SHP77 (cell line): ENCODE data around the gene TBX3.

Experiments used
- DNase-seq, 2 experiments: peaks; one replicate each; lab custom pipeline; 2025; lab: John Stamatoyannopoulos, UW

TBX3 gene

GRCh38 chr12:114682785-114683708 lies 928 bp downstream of the TBX3 start:
- peak in 1 of 2 experiments; percentile 48 for DNase-seq

- DNase-seq: peak in 1 of 2 experiments; percentile 12
Measured at GRCh38 chr12:114682106-114682784, 1.7 kb downstream of the TBX3 start.

- DNase-seq: no peak
Measured at GRCh38 chr12:114681116-114681871, 2.7 kb downstream of the TBX3 start.

GRCh38 chr12:114680604-114681069 lies 3.3 kb downstream of the TBX3 start:
- DNase-seq: no peak

- no peak for DNase-seq
Measured at GRCh38 chr12:114679942-114680341, 4.0 kb downstream of the TBX3 start.

GRCh38 chr12:114679452-114679875 lies 4.5 kb downstream of the TBX3 start:
- DNase-seq: no peak

GRCh38 chr12:114678718-114679117 lies 5.3 kb downstream of the TBX3 start:
- no peak for DNase-seq

GRCh38 chr12:114678028-114678427 lies 5.9 kb downstream of the TBX3 start:
- DNase-seq: no peak

- no peak for DNase-seq
Measured at GRCh38 chr12:114676142-114676741, 7.7 kb downstream of the TBX3 start.

- no peak for DNase-seq
Measured at GRCh38 chr12:114674251-114675047, 9.5 kb downstream of the TBX3 start.

GRCh38 chr12:114673901-114674250 lies 10.1 kb downstream of the TBX3 start:
- no peak for DNase-seq

- DNase-seq: no peak
Measured at GRCh38 chr12:114673169-114673833, 10.7 kb downstream of the TBX3 start.

- no peak for DNase-seq
Measured at GRCh38 chr12:114672817-114673168, 11.2 kb downstream of the TBX3 start.

GRCh38 chr12:114671443-114672411 lies 12.2 kb downstream of the TBX3 start:
- DNase-seq: no peak

- DNase-seq: no peak
Measured at GRCh38 chr12:114671066-114671442, 12.9 kb downstream of the TBX3 start.

- DNase-seq: no peak
Measured at GRCh38 chr12:114670291-114670980, 13.5 kb downstream of the TBX3 start.

- DNase-seq: no peak
Measured at GRCh38 chr12:114669401-114670290, 14.3 kb downstream of the TBX3 start.

GRCh38 chr12:114668886-114669288 lies 15.1 kb downstream of the TBX3 start:
- DNase-seq: no peak
